GOT3 (cell line): ENCODE results near the gene DOCK4.

Experiments
- DNase-seq: peaks from one replicate; lab custom pipeline; 2025; ENCODE audit warnings: mixed read lengths; lab: John Stamatoyannopoulos, UW

The DOCK4 gene

DNA sequence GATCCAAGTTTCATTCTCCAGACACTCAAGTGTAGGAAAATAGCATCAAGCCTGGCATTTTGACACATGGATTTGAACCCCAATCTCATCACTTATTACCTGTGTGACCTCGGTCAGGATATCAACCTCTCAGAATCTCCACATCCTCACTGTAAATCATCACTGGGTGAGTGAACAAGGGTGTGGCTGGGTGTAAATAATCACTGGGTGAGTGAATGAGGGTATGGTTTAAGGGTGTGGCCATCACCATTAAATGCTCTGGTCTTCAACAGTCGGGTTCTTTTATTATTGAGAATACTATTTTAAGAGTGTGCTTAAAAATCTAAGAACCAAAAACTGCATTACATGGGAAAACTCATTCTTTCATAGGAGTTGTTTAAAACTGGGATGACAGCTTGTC, 200.1 kb downstream of the DOCK4 start:
- DNase-seq: no peak

- no peak for DNase-seq
Measured at GRCh38 chr7:112005205-112005775, 200.9 kb downstream of the DOCK4 start.

GRCh38 chr7:112001091-112001826, 204.9 kb downstream of the DOCK4 start:
- DNase-seq: no peak

DNA sequence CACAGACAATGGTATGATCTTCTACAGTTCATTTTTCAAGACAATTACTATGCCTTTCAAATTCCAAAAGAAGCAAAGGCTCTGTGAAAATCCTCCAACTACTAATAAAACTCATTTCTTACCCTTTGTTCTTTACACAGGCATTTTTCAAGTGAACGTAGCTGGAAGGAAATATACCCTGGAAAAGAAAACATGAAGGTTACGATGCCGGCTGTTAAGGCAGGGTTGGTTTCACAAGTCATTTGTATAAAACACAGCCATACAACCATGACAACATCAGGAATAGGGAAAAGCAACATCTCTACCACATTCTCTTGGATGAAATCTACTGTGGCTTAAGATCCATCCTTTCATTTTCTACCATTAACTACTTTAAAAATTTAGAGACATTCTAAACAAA, 207.9 kb downstream of the DOCK4 start:
- no peak for DNase-seq

- DNase-seq: no peak
Measured at GRCh38 chr7:111997546-111997945, 208.7 kb downstream of the DOCK4 start.

GRCh38 chr7:111992601-111993000, 213.6 kb downstream of the DOCK4 start:
- DNase-seq: no peak

GRCh38 chr7:111990643-111991042, 215.6 kb downstream of the DOCK4 start:
- DNase-seq: no peak

DNA sequence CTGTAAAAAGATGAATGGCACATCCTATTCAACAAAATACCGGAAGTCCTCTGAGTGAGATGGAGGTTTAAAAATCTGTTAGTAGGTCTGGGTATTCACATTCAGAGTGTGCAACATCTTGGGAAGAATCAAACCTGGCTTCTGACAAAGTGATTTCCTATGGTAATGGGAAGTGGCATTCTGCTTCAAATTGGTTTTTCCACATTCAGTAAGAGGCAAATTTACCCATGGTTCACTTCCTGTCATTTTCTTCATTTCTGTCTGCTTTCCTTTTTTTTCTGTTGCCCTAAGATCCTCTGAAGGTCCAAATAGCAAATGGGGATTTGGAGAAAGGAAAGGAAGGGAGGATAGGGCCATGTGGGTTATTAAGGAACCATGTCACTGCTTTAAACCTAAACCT, 218.3 kb downstream of the DOCK4 start:
- DNase-seq: no peak

GRCh38 chr7:111987115-111987826, 218.9 kb downstream of the DOCK4 start:
- no peak for DNase-seq

GRCh38 chr7:111986601-111987000, 219.6 kb downstream of the DOCK4 start:
- no peak for DNase-seq

DNA sequence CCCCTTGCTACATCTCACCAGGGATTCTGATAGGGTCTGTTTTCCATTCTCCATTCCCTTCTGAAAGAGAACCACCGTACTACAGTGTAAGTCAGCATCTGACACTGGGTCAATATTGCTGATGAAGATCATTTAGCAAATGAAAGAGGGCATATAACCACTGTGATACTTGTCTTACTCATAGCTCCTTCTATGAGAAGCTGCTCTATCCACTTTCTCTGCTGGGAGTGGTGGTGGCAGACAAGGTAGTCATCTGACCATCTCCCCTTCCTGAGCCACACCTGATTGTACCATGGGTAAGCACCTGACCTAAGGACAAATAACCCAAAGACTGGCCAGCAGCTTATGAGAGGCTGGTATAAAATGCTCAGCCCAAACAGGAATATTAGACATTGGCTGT, 220.4 kb downstream of the DOCK4 start:
- DNase-seq: no peak

DNA sequence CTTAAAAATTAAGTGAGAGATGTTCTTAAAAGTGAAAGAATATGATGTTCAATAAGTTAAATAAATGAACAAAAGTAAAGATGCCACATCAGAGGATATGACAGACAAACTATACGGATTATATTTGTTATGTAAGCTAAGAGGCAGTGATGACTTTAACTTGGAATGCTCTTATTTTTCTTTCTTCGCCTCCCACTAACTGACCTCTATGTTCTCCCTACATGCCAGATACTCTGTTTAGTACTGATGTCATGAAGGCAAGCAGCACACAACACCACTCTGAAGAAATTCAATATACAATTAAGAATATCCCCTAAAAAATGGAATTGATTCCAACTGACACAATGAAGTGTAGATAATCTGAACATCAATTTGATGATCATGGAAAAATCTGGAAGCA, 223.4 kb downstream of the DOCK4 start:
- DNase-seq: no peak

DNA sequence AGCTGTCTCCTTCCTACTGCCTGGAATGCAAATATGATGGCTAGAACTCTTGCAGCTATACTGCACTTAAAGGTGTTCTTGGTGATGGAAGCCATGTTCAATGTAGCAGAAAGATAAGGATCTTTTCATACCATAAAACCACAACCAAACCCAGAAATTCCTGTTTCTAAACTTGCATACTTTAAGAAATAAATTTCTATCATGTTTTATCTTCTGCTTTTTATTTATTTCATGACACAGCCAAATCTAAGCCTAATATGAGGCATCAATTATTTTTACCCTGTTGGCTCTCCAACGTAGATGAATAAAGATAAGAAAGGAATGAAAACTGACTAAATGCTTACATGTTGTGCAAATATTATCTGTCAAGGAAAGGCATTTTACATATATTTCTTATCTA, 224.1 kb downstream of the DOCK4 start:
- DNase-seq: no peak

GRCh38 chr7:111980725-111981124, 225.5 kb downstream of the DOCK4 start:
- DNase-seq: no peak

- DNase-seq: no peak
Measured at GRCh38 chr7:111975346-111975745, 230.9 kb downstream of the DOCK4 start.

DNA sequence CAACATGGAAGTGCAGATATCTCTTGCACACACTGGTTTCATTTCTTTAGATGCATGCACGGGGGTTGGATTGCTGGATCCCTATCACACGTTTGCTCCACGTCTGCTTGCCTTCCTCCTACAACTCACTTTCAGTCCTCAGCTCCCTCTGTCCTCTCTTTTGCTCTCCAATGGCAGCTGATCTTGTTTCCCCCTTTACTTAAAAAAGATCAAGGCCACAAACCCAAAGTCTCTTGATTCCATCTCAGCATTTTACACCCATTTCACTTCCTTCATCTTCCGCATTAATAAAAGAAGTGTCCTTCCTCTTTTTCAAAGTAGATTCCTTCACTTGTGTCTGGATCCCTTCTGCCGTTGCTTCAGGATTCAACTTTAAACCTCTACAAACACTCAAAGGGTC, 245.2 kb downstream of the DOCK4 start:
- DNase-seq: no peak

DNA sequence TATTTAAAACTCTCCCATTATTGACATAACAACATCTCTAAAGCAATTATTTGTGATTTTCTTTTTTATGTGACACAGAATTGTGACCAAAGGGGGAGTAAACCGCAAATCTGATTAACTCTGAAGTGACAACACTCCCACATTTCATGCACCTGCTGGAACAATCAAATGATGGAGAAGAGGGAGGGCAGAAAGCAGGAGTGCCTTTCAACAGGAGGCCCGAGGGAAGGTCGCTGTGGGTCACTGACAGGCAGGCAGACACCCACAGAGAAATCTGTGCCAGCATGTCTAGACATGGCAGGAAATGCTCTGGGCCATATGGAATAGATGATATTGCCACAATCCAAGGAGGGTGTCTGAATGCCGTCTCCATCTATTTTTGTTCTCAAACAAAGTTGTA, 247.3 kb downstream of the DOCK4 start:
- no peak for DNase-seq

- no peak for DNase-seq
Measured at GRCh38 chr7:111958431-111958830, 247.8 kb downstream of the DOCK4 start.

DNA sequence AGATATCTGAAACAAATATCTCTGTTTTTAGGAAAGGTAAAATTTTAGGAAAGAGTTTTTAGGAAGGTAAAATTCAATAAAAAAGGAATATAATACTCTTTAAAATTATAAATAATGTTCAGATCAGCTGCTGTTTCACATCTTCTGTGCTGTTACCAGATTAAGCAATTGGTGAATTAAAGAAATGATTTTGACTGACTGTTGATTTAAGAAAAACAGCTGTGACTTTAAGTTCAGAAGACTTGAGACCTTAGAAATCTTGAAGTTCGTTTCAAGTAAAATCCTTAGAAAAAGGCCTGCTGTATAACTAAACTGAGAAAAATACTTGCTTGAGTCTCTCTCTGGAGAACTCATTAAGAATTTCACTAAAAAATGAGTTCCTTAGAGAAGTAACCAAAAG, 250.6 kb downstream of the DOCK4 start:
- no peak for DNase-seq

GRCh38 chr7:111954474-111955381, 251.5 kb downstream of the DOCK4 start:
- DNase-seq: no peak

- no peak for DNase-seq
Measured at GRCh38 chr7:111954056-111954455, 252.1 kb downstream of the DOCK4 start.

GRCh38 chr7:111953611-111954010, 252.6 kb downstream of the DOCK4 start:
- DNase-seq: no peak
